Tibial nerve (tissue), 4 donors: ENCODE data around the gene AGPAT1. TPM values are rescaled to one million over a fixed set of nuclear protein-coding genes. Genes with fewer than 3 reads are reported as not detected.
"Not testable (repeated sequence)": the region's sequence is repeated elsewhere in the genome, so short reads cannot be mapped to it uniquely, and the experiment has no call there.

Experiments used
- DNase-seq, 2 donors: peaks; one replicate each; pipeline ENCODE4 v3.0.0-alpha.2; 2019; ENCODE audit warnings: low spot score in 2 of 2
- H3K27ac ChIP-seq, 4 donors: fragments of 200-600 bp; sonication (generic) in 3 of 4; one replicate each; pipeline ENCODE4 v1.5.1; 2017 to 2019; ENCODE audit warnings: mild to moderate bottlenecking in 1 of 4
- H3K27me3 ChIP-seq, 2 donors: fragments of 200-600 bp; sonication (generic) in 1 of 2; one replicate each; pipeline versions ENCODE4 v1.5.1 to v1.6.0; 2017 to 2019
- H3K36me3 ChIP-seq, 3 donors: fragments of 200-600 bp; sonication (generic); one replicate each; pipeline ENCODE4 v1.5.1; 2018 to 2019
- H3K4me1 ChIP-seq, 4 donors: fragments of 200-600 bp; sonication (generic) in 3 of 4; one replicate each; pipeline ENCODE4 v1.5.1; 2017 to 2019
- H3K4me3 ChIP-seq, 4 donors: fragments of 200-600 bp; sonication (generic) in 3 of 4; one replicate each; pipeline ENCODE4 v1.5.1; 2017 to 2019; ENCODE audit warnings: mild to moderate bottlenecking in 1 of 4, moderate library complexity in 1 of 4
- H3K9me3 ChIP-seq, 4 donors: fragments of 200-600 bp; sonication (generic) in 3 of 4; one replicate each; pipeline ENCODE4 v1.5.1; 2017 to 2019
- EP300 ChIP-seq, 2 donors: sonication (generic); formaldehyde crosslinking; IDR thresholded peaks; one replicate each; pipeline ENCODE4 v1.6.1; 2017; ENCODE audit warnings: antibody characterized with exemption in 2 of 2, mild to moderate bottlenecking in 1 of 2
- POLR2A ChIP-seq, 2 donors: fragments of 450-650 bp; IDR thresholded peaks; one replicate each; pipeline ENCODE4 v1.6.1; 2017; ENCODE audit warnings: antibody characterized with exemption in 2 of 2, mild to moderate bottlenecking in 2 of 2, moderate library complexity in 2 of 2
- WGBS, 2 donors: methylation state at CpG; one replicate each; pipeline ENCODE4 v1.1.5; 2018; 5-methylcytosine and 5-hydroxymethylcytosine counted together
- total RNA-seq, 4 donors: library from RNA; depleted of rRNA; stranded (reverse); fragments of >200 nt; gene quantifications; one replicate each; pipeline ENCODE4 v1.1.0, GENCODE V29; 2016
- TF ChIP-seq, protein P1 (sequence below), 5 experiments: fragments of 200-600 bp in 3 of 5; fragments of 450-650 bp in 2 of 5; sonication (generic) in 3 of 5; IDR thresholded peaks; one replicate each; pipeline ENCODE4 v1.5.1; 2016 to 2019; ENCODE audit warnings: antibody characterized with exemption in 5 of 5, mild to moderate bottlenecking in 3 of 5, moderate library complexity in 2 of 5

AGPAT1 gene
- total RNA-seq, 4 donors from 2014 or later = 45.3 to 52.2 (median 48.1) TPM

DNA sequence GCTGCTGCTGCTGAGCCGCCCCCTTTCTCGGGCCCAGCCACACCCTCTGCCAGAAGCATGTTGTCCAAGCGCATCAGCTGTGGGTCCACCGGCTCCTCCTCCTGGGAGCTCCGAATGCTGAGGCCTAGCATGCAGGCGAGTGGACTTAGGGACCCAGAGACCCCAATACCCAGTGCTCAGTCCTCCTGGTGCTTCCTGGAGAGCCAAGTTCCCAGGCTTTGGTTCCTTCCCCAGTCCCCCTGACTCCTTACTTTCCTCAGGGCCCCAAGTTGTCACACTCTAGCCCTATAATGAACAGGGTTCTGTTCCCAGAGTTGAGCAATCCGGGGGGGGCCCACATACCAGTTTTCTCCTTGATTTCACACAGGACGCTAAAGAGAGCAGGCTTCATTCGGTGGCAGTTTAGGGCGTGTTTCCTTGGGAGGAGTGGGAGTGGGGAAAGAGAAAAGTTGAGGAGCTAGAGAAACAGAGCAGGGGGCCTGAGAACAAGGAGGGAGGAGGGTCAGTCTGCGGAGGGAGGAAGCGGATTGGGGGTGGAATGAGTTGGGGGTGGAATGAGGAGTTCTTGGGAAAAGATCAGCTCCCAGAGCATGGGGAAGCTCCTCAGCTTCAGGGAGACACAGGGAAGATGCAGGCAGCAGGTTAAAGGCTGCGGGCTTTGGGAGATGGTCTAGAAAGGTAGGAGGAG, 12.6 kb upstream of the AGPAT1 start:
- H3K36me3 ChIP-seq = peaks cover 0 to 29% (median 8%) of the 10 kb centered on the region in 3 donors
- H3K27ac ChIP-seq = peak overlapping the region; percentile 97 to 100 (median 99)
- peak in 1 of 2 donors; percentile 55 for DNase-seq
- H3K9me3 ChIP-seq = no peaks in the 10 kb centered on the region
- peak in 1 of 2 donors; percentile 34 for TF ChIP-seq POLR2A (IDR thresholded peaks at IDR 0.05)
- peak in 1 of 2 donors; percentile 64 for TF ChIP-seq EP300 (IDR thresholded peaks at IDR 0.05)
- TF ChIP-seq, protein P1, sequence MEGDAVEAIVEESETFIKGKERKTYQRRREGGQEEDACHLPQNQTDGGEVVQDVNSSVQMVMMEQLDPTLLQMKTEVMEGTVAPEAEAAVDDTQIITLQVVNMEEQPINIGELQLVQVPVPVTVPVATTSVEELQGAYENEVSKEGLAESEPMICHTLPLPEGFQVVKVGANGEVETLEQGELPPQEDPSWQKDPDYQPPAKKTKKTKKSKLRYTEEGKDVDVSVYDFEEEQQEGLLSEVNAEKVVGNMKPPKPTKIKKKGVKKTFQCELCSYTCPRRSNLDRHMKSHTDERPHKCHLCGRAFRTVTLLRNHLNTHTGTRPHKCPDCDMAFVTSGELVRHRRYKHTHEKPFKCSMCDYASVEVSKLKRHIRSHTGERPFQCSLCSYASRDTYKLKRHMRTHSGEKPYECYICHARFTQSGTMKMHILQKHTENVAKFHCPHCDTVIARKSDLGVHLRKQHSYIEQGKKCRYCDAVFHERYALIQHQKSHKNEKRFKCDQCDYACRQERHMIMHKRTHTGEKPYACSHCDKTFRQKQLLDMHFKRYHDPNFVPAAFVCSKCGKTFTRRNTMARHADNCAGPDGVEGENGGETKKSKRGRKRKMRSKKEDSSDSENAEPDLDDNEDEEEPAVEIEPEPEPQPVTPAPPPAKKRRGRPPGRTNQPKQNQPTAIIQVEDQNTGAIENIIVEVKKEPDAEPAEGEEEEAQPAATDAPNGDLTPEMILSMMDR (IDR thresholded peaks at IDR 0.05) = no peak
- peak overlapping the region; percentile 60 to 89 (median 75) for H3K4me3 ChIP-seq
- 2 to 14% methylated on average over 9 to 12 of the region's 13 CpGs for WGBS, 2 donors
- H3K4me1 ChIP-seq = peaks cover 0 to 86% (median 50%) of the 10 kb centered on the region in 4 donors
- H3K27me3 ChIP-seq = no peaks in the 10 kb centered on the region

DNA sequence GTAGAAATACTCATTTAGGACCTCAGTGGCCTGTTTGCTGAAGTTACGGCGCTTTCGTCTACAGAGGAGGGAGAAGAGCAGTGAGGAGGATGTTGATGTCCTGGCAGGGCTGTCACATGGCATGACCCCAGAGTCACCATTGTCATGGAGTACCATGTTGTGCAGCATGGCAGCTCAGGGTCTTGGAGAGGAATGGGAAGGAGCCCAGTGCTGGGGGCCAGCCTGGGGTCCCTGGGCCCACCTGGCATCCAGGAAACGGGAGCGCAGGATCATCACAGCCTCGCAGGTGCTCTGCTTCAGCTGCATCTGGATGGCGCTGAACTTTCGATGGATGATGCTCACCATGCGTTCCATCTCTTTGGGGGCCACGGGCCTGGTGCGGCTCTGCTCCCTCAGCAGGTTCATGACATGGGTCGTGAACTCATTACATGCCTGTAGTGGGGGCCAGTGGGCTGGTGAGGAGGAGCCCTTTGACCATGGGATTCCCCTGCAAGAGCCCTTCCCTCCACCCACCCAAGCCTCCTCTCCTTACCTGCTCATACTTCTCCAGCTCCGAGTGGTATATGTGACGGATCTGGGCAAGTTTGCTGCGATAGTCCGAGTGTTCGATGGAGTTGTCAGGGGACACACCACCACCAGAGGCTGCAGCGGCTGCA, 12.0 kb upstream of the AGPAT1 start:
- Histone ChIP-seq H3K36me3 (peaks cover 0 to 35% (median 15%) of the 10 kb centered on the region in 3 donors), H3K4me1 (peaks cover 0 to 79% (median 45%) of the 10 kb centered on the region in 4 donors), H3K4me3 (peak overlapping the region in 3 of 4 donors; percentile 60 to 89 (median 79)), H3K27ac (peak overlapping the region; percentile 97 to 100 (median 99))
- H3K27me3 ChIP-seq, H3K9me3 ChIP-seq, DNase-seq: not testable (repeated sequence)
- WGBS, 2 donors = 63 to 66% methylated on average over 14 to 18 of the region's 18 CpGs

DNA sequence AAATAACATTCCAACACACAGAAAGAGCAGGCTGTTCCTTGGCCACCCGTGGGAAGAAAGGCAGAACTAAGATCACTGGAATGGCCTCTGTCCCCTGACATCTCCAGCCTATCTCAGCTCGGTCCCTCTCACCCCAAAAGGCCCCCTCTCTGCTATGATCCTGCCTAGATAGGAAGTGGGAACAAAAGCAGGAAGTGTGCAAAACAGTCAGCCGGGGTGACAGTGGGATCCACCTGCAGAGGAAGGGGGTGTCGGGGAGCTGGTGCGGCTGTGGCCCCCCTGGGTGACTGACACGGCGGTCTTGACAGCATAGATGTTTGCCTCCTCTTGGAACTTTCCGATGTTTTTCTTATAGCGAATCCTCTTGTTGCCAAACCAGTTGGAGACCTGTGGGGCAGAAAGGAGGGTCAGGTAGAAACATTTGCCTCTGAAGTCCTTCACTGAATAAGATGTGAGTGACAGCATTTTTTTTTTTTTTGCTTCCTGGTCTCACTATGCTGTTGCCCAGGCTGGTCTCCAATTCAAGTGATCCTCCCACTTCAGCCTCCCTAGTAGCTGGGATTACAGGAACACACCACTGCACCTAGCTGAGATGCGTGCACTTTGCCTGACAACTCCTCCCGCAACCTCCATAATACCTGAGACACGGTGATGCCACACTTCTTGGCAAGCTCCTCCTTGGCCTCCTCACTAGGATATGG, 11.3 kb upstream of the AGPAT1 start:
- no peak for DNase-seq
- peaks cover 0 to 42% (median 18%) of the 10 kb centered on the region in 3 donors for H3K36me3 ChIP-seq
- H3K9me3 ChIP-seq = no peaks in the 10 kb centered on the region
- no peak overlapping the region for H3K4me3 ChIP-seq
- WGBS, 2 donors = 59 to 72% methylated on average over 12 of the region's 12 CpGs
- H3K4me1 ChIP-seq = peaks cover 0 to 78% (median 39%) of the 10 kb centered on the region in 4 donors
- peak overlapping the region; percentile 62 to 100 (median 83) for H3K27ac ChIP-seq
- H3K27me3 ChIP-seq = no peaks in the 10 kb centered on the region
- TF ChIP-seq POLR2A (IDR thresholded peaks at IDR 0.05) (no peak), EP300 (IDR thresholded peaks at IDR 0.05) (no peak)
- TF ChIP-seq, protein P1 (IDR thresholded peaks at IDR 0.05) = no peak

DNA sequence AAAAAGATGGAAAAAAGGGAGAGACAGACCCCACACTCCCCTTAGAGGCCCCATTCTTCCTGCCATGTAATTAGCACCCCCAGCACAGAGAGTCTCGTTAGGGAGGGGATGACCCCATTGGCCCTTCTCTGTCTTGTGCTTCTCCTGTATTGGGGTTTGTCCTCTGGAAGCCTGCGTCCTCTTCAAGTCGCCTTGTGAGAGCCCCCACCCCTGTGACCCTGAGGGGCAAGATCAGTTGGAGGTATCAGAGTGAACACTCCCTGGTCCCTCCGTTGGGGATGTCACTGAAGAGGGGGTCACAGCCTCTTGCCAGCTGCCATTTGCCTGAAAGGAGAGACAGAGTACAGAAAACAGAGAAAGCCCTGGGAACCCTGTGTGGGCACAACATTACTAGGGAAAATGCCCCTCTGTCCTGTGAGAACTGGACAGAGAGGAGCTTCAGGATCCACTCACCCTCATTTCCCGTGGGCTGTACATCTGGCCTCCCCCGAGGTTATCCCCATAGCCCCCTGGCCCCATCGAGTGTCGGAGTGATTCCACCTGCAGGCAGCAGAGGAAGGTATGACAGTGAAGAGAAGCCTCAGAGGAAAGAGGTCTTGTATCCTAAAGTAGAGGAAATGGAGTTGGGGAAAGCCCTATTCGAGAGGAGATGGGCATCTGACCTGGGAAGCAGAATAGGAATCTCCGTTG, 10.4 kb upstream of the AGPAT1 start:
- 38 to 50% methylated on average over 10 of the region's 10 CpGs for WGBS, 2 donors
- not testable (repeated sequence) for H3K9me3 ChIP-seq, DNase-seq, H3K27me3 ChIP-seq, H3K4me3 ChIP-seq
- Histone ChIP-seq H3K27ac (peak overlapping the region; percentile 62 to 100 (median 83)), H3K4me1 (peaks cover 0 to 78% (median 34%) of the 10 kb centered on the region in 4 donors), H3K36me3 (peaks cover 0 to 51% (median 21%) of the 10 kb centered on the region in 3 donors)

DNA sequence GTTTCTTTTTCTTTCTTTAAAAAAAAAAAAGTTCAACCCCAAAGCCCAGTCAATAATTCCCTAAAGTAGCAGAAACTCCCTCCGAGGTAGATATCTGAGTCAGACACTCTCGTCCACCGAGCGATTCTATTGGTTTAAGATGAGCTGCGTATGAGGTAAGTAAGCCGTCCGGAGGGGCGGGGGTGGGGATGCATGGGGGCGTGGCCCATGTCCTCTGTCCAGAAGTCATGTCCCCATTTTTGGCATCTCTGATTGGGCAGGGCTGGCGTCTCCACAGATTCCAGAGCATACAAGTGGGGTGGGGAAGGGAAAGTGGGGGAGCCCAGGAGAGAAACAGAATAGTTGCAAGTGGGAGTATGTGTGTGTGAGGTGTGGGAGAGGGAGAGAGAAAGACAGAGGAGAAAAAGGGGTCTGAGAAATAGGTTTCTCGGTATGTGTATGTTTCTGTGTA, 9.8 kb upstream of the AGPAT1 start:
- H3K9me3 ChIP-seq, H3K27me3 ChIP-seq, H3K4me3 ChIP-seq: not testable (repeated sequence)
- DNase-seq = peak; percentile 82 to 84
- peak overlapping the region; percentile 62 to 100 (median 83) for H3K27ac ChIP-seq
- WGBS, 2 donors = 8 to 12% methylated on average over 11 of the region's 11 CpGs
- peaks cover 0 to 78% (median 28%) of the 10 kb centered on the region in 4 donors for H3K4me1 ChIP-seq
- peaks cover 0 to 57% (median 22%) of the 10 kb centered on the region in 3 donors for H3K36me3 ChIP-seq
- TF ChIP-seq POLR2A (IDR thresholded peaks at IDR 0.05) = peak in 1 of 2 donors; percentile 24

DNA sequence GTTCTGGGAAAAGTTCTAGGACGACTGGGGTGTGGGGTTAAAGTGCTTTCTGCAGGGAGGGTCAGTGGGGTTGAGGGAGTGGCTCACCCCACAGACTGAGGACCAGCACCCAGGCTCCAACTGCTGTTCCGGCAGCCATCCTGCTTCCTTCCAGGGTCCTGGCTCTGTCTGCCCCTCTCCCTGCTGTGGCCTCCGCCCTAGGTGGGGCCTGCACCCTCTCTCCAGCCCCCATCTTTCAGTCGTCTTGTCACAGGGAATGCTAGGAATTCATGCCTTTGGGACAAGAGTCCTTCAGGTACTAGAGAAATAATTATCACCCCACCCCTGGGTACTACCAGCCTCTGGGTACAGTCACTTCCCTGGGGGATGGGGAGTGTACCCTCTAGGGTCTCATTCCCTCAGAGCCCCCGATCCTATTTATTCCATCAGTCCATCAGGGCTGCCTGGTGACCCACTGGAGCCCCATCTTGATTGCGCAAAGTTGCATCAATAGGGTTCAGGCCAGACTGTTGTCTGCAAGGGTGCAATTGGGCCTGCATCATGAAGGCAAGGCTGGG, 8.3 kb upstream of the AGPAT1 start, which contains the start of gene AGER:
Gene AGER (minus strand): TSS at position 170 of the 557 bp plus-strand sequence. CDS start 31 bp downstream, at position 139.
- Histone ChIP-seq H3K9me3 (no peaks in the 10 kb centered on the region), H3K36me3 (peaks cover 0 to 68% (median 22%) of the 10 kb centered on the region in 3 donors)

More for the DNA sequence above, 8.3 kb upstream of the AGPAT1 start, which contains the start of gene AGER:
- 56 to 62% methylated on average over 6 of the region's 6 CpGs for WGBS, 2 donors
- H3K27me3 ChIP-seq = no peaks in the 10 kb centered on the region
- TF ChIP-seq, protein P1 (IDR thresholded peaks at IDR 0.05) = no peak
- TF ChIP-seq EP300 (IDR thresholded peaks at IDR 0.05) (no peak), POLR2A (IDR thresholded peaks at IDR 0.05) (no peak)
- DNase-seq = no peak
- peaks cover 0 to 89% (median 31%) of the 10 kb centered on the region in 4 donors for H3K4me1 ChIP-seq
- no peak within 1 kb of the TSS for H3K4me3 ChIP-seq
- peak within 1 kb of the TSS in 3 of 4 donors; percentile 62 to 100 (median 97) for H3K27ac ChIP-seq
